ENCODE measurements around the gene GLT8D2. TPM values are rescaled to one million over a fixed set of nuclear protein-coding genes. Genes with fewer than 3 reads are reported as not detected.

The GLT8D2 gene
- total and polyA plus RNA-seq, 2 experiments from 2014 or later: 4.2 to 8.5 TPM

GRCh38 chr12:104079024-104079423, 29.0 kb upstream of the GLT8D2 start:
- Histone ChIP-seq H3K4me2 (no peak overlapping the region), H3K27ac (ENCODE audit: low read depth) (no peak overlapping the region), H3K4me1 (ENCODE audit: insufficient read depth) (no peaks in the 10 kb centered on the region), H4K20me1 (replicated peaks; ENCODE audit: insufficient read depth) (no peaks in the 10 kb centered on the region), H3K79me2 (replicated peaks; ENCODE audit: insufficient read depth) (no peaks in the 10 kb centered on the region), H3K4me3 (no peak overlapping the region), H3K36me3 (ENCODE audit: insufficient read depth) (no peaks in the 10 kb centered on the region), H2AFZ (no peak overlapping the region), H3F3A (replicated peaks; ENCODE audit: low read depth) (no peaks in the 10 kb centered on the region), H3K27me3 (ENCODE audit: insufficient read depth) (no peaks in the 10 kb centered on the region), H3K9me2 (ENCODE audit: insufficient read depth) (no peaks in the 10 kb centered on the region)
- Mint-ChIP-seq H3K4me1 (no peaks in the 10 kb centered on the region), H3K27ac (no peak overlapping the region), H3K36me3 (ENCODE audit: low read depth) (no peaks in the 10 kb centered on the region), H3K9me3 (no peaks in the 10 kb centered on the region), H3K4me3 (no peak overlapping the region), H3K27me3 (ENCODE audit: insufficient read depth, low read depth, poor library complexity) (peaks cover 3% of the 10 kb centered on the region)
- no peak for ATAC-seq
- DNase-seq (ENCODE audit: low spot score): no peak
- TF ChIP-seq NANOG (IDR thresholded peaks at IDR 0.05; ENCODE audit: borderline replicate concordance) (no peak), POLR2AphosphoS5 (IDR thresholded peaks at IDR 0.05; ENCODE audit: low read depth) (no peak), ZNF331 (CRISPR knock-in tag; IDR thresholded peaks at IDR 0.05; ENCODE audit: low read depth) (no peak), STAT1 (IDR thresholded peaks at IDR 0.05; ENCODE audit: unreplicated experiment) (no peak), EZH2 (IDR thresholded peaks at IDR 0.05; ENCODE audit: low read depth, unreplicated experiment) (no peak), ZNF114 (CRISPR knock-in tag; IDR thresholded peaks at IDR 0.05) (no peak), CREB1 (CRISPR knock-in tag; IDR thresholded peaks at IDR 0.05; ENCODE audit: low read depth) (no peak), REST (IDR thresholded peaks at IDR 0.05; ENCODE audit: unreplicated experiment) (no peak), ZNF462 (CRISPR knock-in tag; IDR thresholded peaks at IDR 0.05) (no peak), EZH2phosphoT487 (IDR thresholded peaks at IDR 0.05; ENCODE audit: unreplicated experiment) (no peak), JUNB (IDR thresholded peaks at IDR 0.05; ENCODE audit: unreplicated experiment) (no peak), ETS1 (IDR thresholded peaks at IDR 0.05) (no peak), CTCF (conservative IDR thresholded peaks at IDR 0.05; ENCODE audit: low read depth in 2 of 2) (no peak)
